A549 treated with RU486 at 1 μM for 4 hours (cell line): ENCODE results near the gene ARMC9. TPM values are rescaled to one million over a fixed set of nuclear protein-coding genes. Genes with fewer than 3 reads are reported as not detected.

Experiments
- total RNA-seq: library from RNA; stranded (reverse); fragments of 200-300 nt; extraction: Qiagen RNA extraction; gene quantifications from 5 replicates; pipeline ENCODE4 v1.2.3, GENCODE V29; 2022; ENCODE audit warnings: low read depth

ARMC9 gene, protein sequence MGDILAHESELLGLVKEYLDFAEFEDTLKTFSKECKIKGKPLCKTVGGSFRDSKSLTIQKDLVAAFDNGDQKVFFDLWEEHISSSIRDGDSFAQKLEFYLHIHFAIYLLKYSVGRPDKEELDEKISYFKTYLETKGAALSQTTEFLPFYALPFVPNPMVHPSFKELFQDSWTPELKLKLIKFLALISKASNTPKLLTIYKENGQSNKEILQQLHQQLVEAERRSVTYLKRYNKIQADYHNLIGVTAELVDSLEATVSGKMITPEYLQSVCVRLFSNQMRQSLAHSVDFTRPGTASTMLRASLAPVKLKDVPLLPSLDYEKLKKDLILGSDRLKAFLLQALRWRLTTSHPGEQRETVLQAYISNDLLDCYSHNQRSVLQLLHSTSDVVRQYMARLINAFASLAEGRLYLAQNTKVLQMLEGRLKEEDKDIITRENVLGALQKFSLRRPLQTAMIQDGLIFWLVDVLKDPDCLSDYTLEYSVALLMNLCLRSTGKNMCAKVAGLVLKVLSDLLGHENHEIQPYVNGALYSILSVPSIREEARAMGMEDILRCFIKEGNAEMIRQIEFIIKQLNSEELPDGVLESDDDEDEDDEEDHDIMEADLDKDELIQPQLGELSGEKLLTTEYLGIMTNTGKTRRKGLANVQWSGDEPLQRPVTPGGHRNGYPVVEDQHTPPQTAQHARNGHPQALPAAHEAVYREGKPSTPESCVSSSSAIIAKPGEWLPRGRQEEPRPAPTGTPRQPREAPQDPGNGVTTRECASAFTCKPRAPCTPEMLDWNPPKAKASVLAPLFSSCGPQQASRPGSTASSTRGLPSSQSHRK
- 13.3 to 16.7 TPM (median 15.8 TPM) in 5 replicates for total RNA-seq

GRCh38 chr2:231198291-231199173 is at the start of gene ARMC9:
Gene ARMC9, plus strand, starts transcription at chr2:231198631. Its CDS starts 7,608 bp downstream, at chr2:231206239.

DNA sequence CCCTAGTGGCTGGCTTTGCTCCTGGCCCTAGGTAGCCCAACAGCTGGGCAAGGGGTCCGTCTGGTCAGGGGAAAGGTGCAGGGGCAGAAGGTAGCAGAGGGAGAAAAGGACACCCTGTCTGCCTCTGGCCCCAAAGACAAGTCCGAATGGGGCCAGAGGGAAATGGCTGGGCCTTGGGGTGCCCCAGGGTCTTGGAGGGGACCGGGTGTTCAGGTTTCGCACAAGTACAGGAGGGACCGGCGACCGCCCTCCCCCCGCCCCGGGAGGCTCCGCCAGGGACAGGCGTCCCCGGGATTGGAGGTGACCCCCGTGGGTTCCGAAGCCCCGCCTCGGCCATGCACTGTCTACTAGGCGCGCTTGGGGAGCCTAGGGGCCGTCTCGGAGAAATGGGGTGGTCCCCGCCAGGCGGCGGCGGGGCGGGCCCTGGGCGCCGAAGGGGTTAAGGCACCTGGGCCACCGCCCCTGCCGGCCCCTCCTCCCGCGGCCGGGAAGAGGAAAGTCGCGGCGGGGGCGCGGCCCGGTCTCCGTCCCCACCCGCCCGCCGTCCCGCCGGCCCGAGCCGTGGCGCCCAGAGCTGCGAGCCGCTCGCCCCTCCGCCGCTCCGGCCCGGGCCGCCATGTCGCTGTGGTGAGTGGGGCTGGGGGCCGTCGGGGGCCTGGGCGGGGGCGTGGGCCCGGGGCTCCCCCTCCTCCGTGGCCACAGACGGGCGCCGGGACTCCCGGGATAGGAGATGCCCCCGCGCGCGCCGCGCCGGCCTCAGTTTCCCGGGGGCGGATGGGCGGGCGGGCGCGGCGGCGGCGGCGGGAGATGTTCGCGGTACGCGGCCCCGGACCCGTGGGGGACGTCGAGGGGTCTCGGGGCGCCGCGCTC is 197.0 kb downstream of the ARMC9 start, which contains the start of gene B3GNT7:
B3GNT7 (plus strand) TSS at position 523 of the 870 bp plus-strand sequence; CDS start at position 617, 94 bp downstream.

Other genes starting within 250 kb of the ARMC9 start
- not detected in 5 replicates for gene SPATA3, start 202.5 kb upstream of the ARMC9 start, total RNA-seq
- 5.6 to 9.3 TPM (median 5.6 TPM) in 5 replicates for gene C2orf72, start 161.1 kb upstream of the ARMC9 start, total RNA-seq
- 111 to 140 TPM (median 117 TPM) in 5 replicates for gene PSMD1, start 141.8 kb upstream of the ARMC9 start, total RNA-seq
- gene HTR2B, start 73.6 kb upstream of the ARMC9 start, total RNA-seq, result 0.06 to 0.11 TPM (median 0.06 TPM) in 3 of 5 replicates, not detected in the others
- 1.7 to 2.6 TPM (median 2.0 TPM) in 5 replicates for gene B3GNT7, start 197.1 kb downstream of the ARMC9 start, total RNA-seq